Effector memory CD8-positive, alpha-beta T cell (primary cell): ENCODE results near the gene CCDC197.

Experiments used
- ATAC-seq: fragments of 150-1000 bp; cut with Tn5 transposase; replicated peaks from 2 replicates; pipeline ENCODE4 v1.10.0; 2021; ENCODE audit warnings: mild to moderate bottlenecking, moderate library complexity
- DNase-seq, 3 experiments: peaks; one replicate each; pipeline ENCODE4 v3.0.0; 2021
- H3K27ac Mint-ChIP-seq, 2 donors: one replicate each; pipeline ENCODE4 v1.8.0; 2022; ENCODE audit warnings: mild to moderate bottlenecking in 2 of 2, mixed read lengths in 2 of 2, moderate library complexity in 2 of 2
- H3K27me3 Mint-ChIP-seq, 2 donors: one replicate each; pipeline ENCODE4 v1.8.0; 2022; ENCODE audit warnings: mixed read lengths in 2 of 2
- H3K36me3 Mint-ChIP-seq: one replicate; pipeline ENCODE4 v1.8.0; 2022; ENCODE audit warnings: mild to moderate bottlenecking, moderate library complexity, mixed read lengths; ENCODE audit not compliant: insufficient read depth
- H3K4me1 Mint-ChIP-seq, 2 donors: one replicate each; pipeline ENCODE4 v1.8.0; 2022; ENCODE audit warnings: low read depth in 2 of 2, mixed read lengths in 2 of 2
- H3K4me3 Mint-ChIP-seq, 2 donors: one replicate each; pipeline ENCODE4 v1.8.0; 2022; ENCODE audit warnings: mild to moderate bottlenecking in 2 of 2, mixed read lengths in 2 of 2, moderate library complexity in 2 of 2
- H3K9me3 Mint-ChIP-seq, 2 donors: one replicate each; pipeline ENCODE4 v1.8.0; 2022; ENCODE audit warnings: mixed read lengths in 2 of 2

CCDC197 gene

GRCh38 chr14:94052199-94052598 is 55.1 kb downstream of the CCDC197 start:
- DNase-seq (no peak), ATAC-seq (no peak)
- H3K27me3 Mint-ChIP-seq: no peaks in the 10 kb centered on the region
- peaks cover 19 to 21% of the 10 kb centered on the region in 2 donors for H3K4me1 Mint-ChIP-seq
- no peaks in the 10 kb centered on the region for H3K9me3 Mint-ChIP-seq
- peak overlapping the region in 1 of 2 donors; percentile 73 for H3K27ac Mint-ChIP-seq
- H3K4me3 Mint-ChIP-seq: no peak overlapping the region
- peaks cover 100% of the 10 kb centered on the region for H3K36me3 Mint-ChIP-seq

- H3K36me3 Mint-ChIP-seq: peaks cover 100% of the 10 kb centered on the region
- H3K4me1 Mint-ChIP-seq: peaks cover 24 to 26% of the 10 kb centered on the region in 2 donors
- no peak overlapping the region for H3K4me3 Mint-ChIP-seq
- no peaks in the 10 kb centered on the region for H3K9me3 Mint-ChIP-seq
- no peak for DNase-seq
- H3K27me3 Mint-ChIP-seq: no peaks in the 10 kb centered on the region
- ATAC-seq: no peak
- H3K27ac Mint-ChIP-seq: peak overlapping the region; percentile 41 to 73
These were observed 55.6 kb downstream of the CCDC197 start for GRCh38 chr14:94052662-94053061.

DNA sequence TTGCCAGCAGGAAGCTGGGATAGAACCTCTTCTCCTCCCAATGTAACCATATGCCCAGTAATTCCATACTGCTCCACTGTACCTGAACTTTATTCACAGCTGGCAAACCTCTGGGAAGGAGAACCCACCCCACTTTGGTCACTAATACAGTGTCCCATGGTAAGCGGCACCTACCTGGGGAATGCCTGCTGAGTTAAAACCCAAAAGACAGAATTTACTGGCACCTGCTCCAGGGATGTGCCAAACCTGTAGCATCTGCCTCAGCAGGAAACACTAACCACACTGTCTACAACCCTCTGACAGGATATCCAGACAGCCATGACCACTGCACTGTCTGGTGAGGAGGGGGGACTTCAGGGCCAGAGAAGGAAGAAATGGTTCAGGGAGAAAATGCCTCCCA is 57.3 kb downstream of the CCDC197 start:
- peak overlapping the region; percentile 26 to 91 for H3K27ac Mint-ChIP-seq
- H3K4me1 Mint-ChIP-seq: peaks cover 34 to 43% of the 10 kb centered on the region in 2 donors
- H3K4me3 Mint-ChIP-seq: no peak overlapping the region
- DNase-seq (no peak), ATAC-seq (no peak)
- H3K9me3 Mint-ChIP-seq: no peaks in the 10 kb centered on the region
- peaks cover 100% of the 10 kb centered on the region for H3K36me3 Mint-ChIP-seq
- no peaks in the 10 kb centered on the region for H3K27me3 Mint-ChIP-seq

GRCh38 chr14:94054936-94055335 is 57.8 kb downstream of the CCDC197 start:
- peaks cover 100% of the 10 kb centered on the region for H3K36me3 Mint-ChIP-seq
- no peaks in the 10 kb centered on the region for H3K9me3 Mint-ChIP-seq
- peak overlapping the region; percentile 26 to 91 for H3K27ac Mint-ChIP-seq
- no peaks in the 10 kb centered on the region for H3K27me3 Mint-ChIP-seq
- H3K4me1 Mint-ChIP-seq: peaks cover 37 to 43% of the 10 kb centered on the region in 2 donors
- ATAC-seq (no peak), DNase-seq (no peak)
- H3K4me3 Mint-ChIP-seq: no peak overlapping the region

DNA sequence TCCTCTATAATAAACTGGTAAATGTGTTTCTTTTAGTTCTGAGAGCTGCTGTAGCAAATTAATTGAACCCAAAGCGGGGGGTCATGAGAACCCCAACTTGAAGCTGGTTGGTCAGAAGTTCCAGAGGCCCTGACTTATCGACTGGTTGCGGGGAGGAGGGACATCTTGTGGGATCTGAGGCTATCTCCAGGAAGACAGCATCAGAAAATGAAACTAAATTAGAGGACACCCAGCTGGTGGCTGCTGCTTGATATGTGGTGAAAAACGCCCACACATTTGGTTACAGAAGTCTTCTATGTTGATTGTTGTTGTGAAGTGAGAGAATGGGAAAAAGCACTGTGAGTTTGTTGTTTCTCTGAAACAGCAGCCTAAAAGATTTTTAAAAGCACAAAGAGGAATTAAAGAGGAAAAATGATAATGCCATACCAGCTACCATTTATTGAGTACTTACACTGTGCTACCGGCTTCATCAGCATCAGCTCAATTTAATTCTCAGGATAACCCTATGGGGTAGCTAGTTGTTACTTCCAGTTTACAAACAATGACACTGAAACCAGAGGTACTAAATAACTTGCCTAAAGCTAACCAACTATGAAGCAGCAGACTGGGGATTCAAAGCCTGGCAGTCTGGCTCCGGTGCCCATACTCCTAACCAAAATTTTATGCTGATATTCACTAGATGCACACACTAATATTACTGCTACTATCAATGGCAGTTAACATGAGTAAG is 59.6 kb downstream of the CCDC197 start:
- Mint-ChIP-seq H3K4me1 (peaks cover 44 to 57% of the 10 kb centered on the region in 2 donors), H3K27me3 (no peaks in the 10 kb centered on the region), H3K9me3 (no peaks in the 10 kb centered on the region), H3K36me3 (peaks cover 100% of the 10 kb centered on the region), H3K27ac (peak overlapping the region; percentile 19 to 26), H3K4me3 (peak overlapping the region; percentile 34 to 57)
- DNase-seq (no peak), ATAC-seq (peak; percentile 72)

DNA sequence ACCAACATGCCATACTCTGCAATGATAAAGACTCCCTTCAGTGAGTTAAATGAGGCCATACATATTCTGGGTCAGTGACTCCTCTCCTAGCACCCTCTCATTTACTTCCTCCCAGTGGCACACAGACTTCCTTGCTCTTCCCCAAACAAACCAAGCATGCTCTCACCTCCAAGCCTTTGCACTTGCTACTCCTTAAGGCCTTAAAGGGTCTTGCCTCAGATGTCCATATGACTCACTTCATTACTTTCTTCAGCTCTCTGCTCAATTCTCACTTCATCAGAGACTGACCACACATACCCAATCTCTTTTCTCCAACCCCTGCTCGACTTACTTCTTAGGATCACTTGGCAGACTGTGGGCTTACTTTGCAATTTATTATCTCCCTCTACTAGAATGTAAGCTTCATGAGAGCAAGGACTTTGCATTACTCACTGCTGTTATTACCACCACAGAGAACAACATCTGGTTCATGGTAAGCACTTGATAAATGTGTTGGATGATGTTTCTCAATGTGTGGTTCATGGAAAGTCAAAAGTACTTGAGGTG is 61.1 kb downstream of the CCDC197 start:
- Mint-ChIP-seq H3K27ac (peak overlapping the region; percentile 19 to 26), H3K4me3 (peak overlapping the region in 1 of 2 donors; percentile 34), H3K4me1 (peaks cover 53 to 70% of the 10 kb centered on the region in 2 donors), H3K36me3 (peaks cover 100% of the 10 kb centered on the region), H3K27me3 (no peaks in the 10 kb centered on the region), H3K9me3 (no peaks in the 10 kb centered on the region)
- ATAC-seq (no peak), DNase-seq (no peak)
